GM18868 (cell line): ENCODE measurements around the gene OMP.

Experiments used
- ATAC-seq: cut with Tn5 transposase; IDR thresholded peaks from one replicate; pipeline ENCODE4 v1.9.1; 2021; ENCODE audit warnings: mild to moderate bottlenecking, moderate library complexity; ENCODE audit not compliant: unreplicated experiment

OMP gene

DNA sequence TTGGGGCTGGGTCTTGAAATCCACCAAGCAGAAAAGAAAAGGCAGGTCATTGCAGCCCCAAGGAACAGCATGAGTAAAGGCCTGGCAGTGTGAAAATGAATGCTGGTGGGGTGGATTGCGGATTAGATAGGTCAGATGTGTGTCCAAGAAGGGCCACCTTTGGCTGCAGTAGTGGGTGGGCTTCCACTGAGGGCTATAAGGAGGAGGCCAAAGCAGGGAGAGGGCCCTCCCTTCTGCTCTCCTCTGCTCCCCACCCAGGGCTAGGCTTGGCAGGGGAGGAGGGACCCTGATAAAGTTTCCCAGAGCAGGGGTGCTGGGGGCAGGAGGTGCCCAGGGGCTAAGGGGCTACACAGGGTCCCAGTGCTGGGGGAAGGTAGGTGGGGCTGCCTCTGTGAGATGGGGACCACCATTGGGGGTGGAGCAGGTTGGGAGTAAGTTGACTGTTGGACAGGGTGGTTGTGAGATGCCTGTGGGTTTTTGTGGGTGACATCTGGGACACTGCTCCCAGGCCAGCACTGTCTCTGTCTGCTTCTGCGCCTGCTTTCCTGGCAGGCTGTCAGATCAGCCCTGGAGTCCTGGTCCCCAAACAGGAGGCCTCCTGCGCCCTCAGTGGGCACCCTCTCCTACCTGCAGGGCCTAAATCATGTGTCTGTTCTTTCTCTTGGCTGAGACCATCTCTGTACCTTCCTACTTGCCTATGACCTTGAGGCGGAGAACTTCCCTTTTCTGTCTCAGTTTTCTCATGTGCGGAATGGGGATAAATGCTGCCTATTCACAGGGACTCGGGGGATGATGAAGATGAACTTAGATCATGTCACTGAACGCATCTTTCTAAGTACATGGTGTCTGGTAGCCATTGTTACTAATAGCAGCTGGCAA lies 33.9 kb upstream of the OMP start:
- ATAC-seq, result no peak

DNA sequence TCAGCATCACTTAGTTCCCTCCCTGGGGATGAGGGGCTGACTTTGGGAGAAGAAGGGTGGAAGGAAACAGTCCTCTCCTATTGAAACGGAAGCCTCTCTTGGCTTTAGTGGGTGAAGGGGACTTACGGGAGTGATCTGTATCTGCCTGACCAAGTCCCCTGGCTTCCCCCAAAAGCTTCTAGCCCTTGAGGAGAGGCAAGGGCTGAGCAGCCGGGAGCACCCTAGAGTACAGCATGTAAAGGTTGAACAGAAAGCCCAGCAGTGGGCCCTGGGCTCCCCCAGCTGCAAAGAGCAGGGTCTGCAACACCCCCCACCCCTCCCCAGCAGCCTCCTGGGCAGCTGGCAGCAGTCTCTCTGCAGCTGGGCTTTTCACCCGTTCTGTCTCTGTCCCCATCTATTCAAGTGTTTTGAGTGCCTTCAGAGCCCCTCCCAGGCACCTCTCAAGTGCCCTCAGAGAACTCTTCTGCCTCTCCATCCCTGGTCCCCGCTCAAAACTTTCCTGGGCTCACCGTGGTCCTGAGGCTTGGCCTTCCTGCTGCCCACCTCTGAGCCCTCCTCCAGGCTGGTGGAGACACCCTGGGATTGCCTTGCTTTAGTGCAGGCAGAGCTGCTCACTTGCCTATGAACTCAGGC lies 33.2 kb upstream of the OMP start:
- no peak for ATAC-seq

DNA sequence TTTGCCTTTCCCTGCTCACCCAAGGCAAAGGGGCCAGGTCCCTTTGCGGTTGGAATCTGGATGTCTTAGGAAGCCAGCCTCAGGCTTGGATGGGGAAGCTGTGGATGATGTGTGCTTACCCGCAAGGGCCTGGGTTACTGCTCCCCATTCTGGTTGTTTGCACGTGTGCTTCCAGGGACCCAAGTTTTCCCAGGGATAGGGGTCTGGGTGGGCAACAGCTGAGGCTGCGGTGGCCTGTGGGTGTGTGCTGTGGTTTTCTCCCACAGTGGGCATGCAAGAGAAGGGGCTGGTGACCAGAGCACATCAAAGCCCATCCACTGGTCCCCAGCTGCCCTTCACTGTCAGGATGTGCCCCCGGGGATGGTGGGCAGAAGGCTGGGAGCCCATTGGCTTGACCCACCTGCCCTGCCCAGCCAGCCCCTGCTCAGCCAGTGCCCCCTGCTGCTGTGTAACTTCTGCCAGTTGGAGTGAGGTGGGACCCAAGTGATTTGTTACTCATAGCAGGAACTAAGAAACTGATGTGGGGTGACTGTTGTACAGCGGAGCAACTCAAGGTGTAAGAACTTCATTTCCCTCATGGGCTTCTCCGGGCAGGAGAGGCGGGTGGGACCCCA lies 32.6 kb upstream of the OMP start:
- ATAC-seq, result no peak

DNA sequence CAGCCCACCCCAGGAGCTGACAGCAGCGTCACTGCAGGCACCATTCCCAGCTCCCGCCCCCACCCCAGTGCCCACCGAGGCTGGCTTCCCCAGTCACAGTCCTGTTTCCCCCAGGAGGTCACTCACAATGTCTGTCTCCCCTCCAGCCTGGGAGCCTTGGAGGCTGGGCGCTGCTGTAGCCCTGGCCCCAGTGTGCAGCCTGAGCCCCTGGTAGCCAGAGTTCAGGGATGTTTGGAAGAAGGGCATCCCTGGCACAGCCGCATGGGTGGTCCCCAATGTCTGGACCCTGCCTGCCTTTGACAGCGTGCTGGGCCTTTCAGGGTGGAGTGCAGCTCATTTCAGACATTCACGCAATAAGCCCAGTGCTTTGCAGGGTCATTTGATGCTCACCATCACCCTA lies 31.6 kb upstream of the OMP start:
- no peak for ATAC-seq

DNA sequence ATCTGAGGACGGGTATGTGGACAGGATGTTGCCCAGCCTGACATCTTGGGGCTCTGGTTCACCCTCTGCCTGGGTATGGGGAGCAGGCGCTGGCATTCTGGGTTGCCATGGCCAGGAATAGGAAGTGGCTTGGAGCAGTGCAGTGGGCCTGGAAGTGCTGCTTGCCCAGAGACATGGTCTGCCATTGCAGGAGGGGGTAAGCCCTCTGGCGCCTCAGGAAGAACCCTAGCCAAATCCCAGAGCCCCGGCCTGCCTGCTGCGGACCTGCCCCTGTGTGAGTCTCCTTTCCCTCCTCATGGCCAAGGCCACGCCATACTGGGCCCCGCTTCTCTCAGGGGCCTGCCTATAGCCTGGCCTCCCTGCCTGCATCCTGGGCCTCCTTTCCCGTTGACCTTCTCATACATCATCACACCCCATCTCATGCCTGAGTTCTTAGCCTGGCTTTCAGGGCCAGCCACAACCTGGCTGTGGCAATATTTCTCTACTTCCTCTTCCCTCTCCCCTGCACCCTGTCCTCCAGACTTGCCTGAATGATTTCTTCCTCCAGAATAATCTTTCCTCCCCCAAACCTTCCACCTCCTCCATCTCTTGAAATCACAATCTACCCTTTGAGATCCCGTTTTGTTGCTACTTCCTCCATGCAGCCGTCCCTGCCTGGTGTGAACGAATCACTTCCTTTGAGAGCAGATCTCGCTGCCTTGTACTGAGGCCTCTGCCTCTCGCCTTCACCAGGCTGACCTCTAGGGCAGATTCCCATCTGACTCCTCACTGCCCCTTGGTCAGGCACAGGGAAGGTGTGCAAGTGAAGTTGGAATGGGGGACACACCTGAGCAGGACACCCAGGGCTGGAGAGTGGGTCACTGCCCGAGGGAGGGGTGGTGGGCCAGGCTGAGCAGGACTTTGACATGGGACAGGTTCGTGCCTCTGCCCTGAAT lies 30.7 kb upstream of the OMP start:
- ATAC-seq, result no peak

DNA sequence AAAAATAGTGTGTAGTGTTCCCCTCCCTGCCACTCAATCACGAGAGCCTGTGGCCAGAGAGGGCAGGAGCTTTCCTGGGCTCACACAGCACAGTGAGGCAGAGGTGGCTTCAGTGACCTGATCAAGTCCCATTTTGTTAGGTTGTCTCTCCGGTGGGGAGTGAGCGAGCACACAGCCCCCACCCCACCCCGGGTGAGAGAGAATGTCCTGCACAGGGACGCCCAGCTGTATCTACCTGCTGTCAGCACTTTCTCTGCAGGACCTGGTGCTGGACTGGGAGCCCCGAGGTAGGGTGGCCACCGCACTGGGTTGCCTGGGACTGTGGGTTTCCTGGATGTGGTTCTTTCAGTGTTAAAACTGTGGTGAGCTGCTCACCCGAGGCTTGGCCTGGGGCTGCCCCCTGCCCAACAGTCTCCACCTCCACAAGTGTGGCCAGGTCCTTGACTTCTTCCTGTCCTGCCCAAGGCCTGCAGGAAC lies 29.8 kb upstream of the OMP start:
- ATAC-seq, result no peak

DNA sequence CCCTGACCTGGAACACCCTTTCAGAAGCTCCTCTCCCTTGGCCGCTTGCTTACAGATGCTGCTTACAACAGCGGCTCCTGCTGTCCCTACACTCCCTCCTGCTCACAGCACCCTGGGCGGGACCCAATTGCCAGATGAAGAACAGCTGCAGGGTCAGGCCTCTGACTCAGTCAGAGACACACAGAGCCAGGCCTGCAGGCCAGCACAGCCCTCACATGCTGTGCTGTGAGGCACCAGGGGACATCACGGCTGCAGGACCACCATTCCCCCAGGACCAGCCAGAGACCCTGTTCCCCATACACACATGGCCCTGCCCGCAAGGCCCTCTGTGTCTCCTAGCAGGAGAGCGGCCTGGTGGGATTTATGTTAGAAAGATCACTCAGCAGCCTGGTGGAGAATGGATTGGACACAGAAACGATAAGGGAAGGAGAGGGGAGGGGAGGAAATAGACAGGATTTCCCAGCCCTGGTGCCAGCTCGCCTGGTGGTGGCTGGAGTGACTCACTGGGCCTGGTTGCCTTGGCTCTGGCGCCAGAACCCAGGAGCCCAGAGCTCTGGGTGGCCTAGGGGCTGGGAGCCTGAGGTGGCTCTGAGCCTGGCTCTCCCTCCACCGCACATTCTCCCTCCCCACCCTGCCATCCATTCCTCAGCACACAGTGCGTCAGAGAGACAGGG lies 29.2 kb upstream of the OMP start:
- ATAC-seq, result no peak

DNA sequence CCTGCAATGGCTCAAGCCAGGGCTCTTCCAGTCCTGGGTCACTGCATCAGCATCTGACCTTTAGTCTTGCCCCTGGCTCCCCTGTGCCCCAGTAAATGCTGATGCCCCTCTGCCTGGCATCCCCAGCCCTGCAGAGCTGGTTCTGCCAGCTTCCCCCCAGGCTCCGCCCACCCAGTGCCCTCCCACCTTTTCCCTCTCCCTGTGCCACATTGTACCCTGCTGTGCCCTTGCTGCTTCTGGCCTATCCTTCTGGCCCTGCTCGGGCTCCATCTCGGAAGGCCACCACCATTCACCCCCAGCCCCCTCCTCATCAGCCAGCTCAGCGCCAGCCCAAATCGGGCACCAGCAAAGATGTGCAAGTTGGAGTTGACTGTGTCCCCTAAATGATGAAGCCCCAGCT lies 28.4 kb upstream of the OMP start:
- ATAC-seq, result no peak

DNA sequence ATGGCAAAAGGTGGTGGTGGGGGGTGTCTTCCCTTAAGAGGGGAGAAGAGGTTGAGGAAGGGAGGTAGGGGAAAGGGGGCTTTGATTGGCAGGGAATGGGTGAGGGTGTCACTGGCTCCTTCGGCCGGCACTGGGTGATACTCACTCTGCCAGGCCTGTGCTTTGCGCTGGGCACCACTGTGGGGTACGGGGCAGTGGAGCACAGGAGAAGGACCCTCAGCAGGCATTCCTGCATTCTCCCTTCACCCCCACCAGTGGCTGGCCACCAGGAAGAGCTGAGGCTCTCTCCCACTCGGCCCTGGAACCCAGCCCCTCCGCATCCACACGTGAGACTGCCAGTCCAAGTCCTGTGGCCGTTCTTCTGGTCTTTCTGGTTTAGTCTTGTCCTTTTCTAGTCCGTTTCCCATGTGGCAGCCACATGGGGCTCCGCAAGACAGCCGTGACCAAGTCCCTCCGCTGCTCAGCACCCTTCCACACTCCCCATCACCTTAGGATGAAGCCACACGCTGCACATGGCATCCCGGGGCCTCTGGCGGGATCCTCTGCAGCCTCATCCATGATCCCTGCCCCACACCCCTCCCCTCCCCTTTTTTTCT lies 27.9 kb upstream of the OMP start:
- ATAC-seq, result no peak

DNA sequence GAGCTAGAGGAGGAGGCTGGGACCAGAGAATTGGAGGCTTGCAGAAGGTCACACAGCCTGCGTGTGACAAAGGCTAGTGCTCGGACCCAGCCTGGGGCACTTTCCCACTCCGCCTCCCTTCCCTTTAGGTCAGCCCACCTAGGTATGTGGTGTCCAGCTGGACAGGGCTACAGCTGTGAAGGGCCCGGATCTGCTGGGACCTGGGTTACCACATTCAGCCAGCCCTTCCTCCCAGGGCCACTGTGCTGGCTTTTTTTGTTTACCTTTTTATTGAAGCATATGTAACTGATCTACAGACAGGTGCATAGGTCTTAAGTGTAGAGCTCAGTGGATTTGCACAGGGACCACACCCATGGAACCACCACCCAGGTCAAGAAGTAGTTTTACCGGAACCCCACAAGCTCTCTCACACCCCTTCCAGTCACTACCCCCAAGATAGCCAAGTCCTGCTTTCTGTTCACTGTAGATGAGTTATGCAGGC lies 27.2 kb upstream of the OMP start:
- ATAC-seq, result no peak

DNA sequence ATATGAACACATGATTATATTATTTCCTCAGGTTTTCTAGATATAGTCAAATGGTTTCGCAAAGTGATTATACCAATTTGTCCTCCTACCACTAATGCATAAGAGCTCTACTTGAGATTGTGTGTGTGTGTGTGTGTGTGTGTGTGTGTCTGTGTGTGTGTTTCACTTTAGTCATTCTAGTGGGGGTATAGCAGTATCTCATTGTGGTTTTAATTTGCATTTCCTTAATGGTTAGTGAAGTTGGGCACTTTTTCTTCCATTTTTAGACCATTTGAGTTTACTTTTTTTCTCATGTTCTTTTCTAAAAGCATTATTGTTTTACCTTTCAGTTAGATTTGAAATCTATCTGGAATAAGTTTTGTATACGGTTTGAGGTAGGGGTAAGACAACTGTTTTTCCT lies 23.0 kb upstream of the OMP start:
- no peak for ATAC-seq

DNA sequence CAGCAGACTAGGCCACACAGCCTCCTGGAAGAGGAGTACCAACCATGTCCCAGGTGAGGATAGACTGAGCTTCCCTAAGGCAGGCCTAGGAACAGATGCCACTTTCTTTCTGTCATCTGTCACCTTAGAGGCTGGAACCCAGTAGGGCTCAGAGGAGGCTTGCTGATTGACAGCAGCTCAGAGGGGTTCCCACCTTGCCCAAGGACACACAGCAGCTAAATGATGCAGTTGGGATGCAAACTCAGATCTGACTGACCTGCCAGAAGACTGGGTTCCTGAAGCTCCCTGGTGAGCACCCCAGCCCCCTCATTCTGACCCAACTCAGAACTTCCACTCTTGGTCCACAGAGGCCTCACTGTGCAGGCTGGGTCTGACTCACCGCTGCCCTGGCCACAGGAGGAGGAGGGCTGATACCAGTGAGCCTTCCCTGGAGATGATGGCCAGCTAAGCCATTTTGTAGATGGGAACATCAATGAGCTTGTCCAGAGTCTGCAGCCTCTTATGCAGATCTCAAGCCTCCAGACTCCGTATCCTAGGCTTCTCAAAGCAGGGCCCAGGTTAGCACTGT lies 21.9 kb upstream of the OMP start:
- no peak for ATAC-seq

DNA sequence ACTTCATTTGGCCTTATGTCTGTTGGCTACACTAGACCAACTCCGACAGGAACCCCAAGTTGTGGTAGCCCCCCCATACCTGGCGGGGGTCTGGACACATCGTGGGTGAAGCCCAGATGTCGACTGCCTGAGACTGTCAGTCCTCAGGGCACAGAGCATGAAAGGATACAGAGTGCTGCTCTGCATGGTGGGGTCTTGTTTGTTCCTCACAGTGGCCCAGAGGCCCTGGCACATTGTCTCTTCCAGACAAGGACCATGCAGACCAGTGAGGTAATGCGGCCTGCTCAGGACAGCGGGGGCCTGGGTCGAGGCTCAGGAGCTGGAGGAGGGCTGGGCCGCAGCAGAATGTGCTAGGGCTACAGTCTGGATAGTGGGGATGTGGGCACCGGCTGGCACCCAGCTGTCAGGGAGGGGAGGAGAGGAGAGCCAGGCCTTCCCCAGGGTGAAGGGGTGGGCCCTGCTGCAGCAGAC lies 21.2 kb upstream of the OMP start:
- no peak for ATAC-seq

DNA sequence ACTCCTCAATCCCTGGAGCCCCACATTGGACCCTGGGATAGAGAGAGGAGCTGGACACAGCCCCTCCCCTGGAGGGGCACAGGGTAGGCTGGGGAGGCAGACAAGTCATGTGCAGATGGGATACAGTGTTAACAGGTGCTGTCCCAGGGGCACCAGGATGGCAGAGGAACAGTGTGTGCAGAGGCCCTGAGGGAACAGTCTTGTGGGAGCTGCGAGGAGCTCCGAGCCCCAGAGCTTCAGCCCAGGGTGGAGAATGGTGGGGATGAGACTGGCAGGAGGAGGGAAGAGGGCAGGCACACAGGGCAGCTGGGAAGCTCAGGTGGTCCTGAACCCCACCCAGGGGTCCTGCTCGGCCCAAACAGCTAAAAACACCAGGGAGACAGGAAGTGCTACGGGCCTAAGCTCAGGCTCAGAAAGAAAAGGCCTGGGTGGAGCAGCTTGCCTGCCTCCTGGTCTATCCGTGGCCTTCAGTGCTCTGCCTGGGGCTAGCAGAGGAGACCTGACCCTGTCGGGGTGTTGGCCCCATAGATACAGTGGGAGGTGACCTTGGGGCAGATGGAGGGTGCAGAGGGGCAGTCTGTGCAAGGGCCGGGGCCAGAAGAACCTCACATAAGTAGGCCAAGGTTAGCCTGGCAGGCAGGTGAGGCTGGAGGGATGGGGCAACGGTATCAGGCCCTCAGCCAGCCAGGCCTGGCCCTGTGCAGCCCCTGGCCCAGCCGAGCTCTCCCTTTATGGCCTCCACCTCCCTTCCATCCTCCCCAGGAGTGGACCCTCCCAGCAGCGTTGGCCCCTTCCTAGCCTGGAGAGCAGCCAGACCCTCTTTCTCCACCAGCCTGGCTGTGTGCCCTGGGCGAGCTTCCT lies 20.4 kb upstream of the OMP start:
- ATAC-seq, result no peak

DNA sequence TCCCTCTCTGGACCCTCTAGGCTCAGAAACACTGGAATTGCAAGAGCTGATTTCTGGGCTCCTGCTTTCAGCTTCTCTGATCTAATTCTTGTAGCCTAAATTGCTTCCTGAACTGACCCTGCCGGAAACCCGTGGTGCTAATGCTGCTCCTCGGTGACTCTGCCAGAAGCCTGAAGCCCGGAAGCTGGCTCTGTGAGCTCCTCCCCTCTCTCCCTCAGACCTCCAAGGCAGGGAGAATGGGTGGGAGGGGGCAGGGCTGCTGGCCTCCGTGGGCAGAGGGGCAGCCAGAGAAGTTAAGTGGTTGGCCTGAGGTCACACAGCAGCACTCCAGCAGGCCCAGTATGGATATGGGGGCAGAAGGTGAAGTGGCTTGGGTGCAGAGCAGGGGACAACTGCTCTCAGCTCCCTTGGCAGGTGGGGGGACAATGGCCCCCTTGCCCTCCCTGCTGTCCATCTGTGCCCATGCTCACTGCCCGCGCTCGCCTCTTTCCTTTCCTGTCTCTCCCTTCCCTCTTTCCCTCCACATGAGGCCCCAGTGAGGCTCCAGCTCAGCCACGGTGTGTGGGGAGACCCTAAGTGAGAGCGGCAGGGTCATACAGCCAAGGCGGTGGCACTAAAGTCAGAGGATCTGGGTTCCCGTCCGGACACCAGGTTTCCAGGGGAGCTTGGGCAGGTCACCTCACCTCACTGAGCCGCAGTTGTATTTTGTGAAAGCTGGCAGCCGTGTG lies 19.6 kb upstream of the OMP start:
- ATAC-seq, result no peak

DNA sequence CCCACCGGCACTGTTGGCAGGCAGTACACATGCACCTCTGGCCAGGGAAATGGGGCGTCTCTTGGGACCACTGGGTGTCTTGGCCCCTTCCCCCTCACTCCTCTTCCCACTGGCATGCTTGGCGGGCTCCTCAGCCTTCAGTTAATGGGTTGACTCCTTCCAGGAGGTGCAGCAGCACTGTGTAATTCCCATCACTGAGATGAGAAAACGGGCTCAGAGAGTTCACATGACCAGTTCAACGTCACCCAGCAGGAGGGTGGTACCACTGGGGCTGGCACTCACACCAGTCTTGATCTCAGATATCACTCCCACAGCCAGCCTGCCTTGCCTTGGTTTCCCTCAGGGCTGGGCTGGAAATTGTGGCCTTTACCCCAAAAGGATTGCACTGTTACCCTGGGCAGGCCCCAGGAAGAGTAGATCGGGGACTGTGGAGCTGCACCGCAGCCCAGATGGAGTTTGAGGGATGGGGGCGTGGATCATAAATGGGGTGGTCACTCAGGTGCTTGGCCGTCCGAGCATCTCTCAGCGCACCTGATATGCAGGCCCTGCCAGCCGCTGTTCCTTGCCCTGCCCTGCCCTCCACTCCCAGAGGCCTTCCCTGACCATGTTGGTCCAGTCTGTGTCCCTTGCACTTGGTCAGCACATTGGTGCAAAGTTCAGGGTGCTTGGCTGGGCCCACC lies 18.9 kb upstream of the OMP start:
- no peak for ATAC-seq

DNA sequence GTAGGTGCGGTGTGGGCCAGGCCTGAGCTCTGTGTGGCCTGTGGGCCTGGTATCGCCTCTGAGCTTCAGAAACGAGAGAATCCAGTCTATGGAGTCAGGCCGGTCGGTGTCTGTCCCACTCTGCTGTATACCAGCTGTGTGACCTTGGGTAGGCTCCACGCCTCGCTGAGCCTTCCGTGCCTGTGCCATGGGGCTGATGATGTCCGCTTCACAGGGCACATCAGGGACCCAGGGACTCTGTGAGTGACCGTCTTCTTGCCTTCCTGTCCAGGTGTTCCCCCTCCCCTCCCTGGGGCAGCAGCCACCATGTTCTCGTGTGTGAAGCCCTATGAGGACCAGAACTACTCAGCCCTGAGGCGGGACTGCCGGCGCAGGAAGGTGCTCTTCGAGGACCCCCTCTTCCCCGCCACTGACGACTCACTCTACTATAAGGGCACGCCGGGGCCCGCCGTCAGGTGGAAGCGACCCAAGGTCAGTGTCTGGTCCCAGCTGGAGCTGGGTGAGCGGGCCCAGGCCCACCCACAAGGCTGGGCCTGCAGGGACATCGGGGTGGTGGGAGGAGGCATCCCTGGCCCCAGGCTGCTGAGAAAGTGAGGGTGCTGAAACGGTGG lies 18.0 kb upstream of the OMP start:
- ATAC-seq, result no peak
